Measurements from ENCODE around the gene PURA. TPM values are rescaled to one million over a fixed set of nuclear protein-coding genes. Genes with fewer than 3 reads are reported as not detected.

The PURA gene
- total and polyA plus RNA-seq, 2 donors (not counting 1 experiment from before 2014, with no cell fraction given): 2.2 to 23.5 TPM

DNA sequence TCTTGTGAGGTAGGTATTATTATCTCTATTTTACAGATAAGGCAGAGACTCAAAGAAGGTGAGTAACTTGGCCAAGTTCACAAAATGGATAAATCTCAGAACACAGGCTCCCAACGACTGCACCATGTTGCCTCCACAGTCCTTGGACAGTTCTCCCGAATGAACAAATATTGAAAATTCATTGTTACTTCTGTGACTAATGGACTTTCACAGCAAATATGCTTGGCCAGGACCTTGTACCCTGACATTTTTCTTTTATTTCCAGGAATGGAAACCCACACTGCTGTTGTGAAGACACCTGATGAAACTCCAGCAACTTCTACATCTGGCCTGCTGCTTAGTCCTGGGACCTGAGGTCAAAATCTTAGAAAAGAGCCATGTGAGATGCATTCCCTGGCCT lies 58.6 kb downstream of the PURA start:
- CTCF ChIA-PET: no interaction called here
- TF ChIP-seq, protein P1, sequence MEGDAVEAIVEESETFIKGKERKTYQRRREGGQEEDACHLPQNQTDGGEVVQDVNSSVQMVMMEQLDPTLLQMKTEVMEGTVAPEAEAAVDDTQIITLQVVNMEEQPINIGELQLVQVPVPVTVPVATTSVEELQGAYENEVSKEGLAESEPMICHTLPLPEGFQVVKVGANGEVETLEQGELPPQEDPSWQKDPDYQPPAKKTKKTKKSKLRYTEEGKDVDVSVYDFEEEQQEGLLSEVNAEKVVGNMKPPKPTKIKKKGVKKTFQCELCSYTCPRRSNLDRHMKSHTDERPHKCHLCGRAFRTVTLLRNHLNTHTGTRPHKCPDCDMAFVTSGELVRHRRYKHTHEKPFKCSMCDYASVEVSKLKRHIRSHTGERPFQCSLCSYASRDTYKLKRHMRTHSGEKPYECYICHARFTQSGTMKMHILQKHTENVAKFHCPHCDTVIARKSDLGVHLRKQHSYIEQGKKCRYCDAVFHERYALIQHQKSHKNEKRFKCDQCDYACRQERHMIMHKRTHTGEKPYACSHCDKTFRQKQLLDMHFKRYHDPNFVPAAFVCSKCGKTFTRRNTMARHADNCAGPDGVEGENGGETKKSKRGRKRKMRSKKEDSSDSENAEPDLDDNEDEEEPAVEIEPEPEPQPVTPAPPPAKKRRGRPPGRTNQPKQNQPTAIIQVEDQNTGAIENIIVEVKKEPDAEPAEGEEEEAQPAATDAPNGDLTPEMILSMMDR (IDR thresholded peaks at IDR 0.05): no peak
- TF ChIP-seq EZH2 (IDR thresholded peaks at IDR 0.05; ENCODE audit: borderline replicate concordance, insufficient read depth, low read depth, low read length, poor library complexity, severe bottlenecking): no peak
- peaks cover 15% of the 10 kb centered on the region for H3K4me1 Mint-ChIP-seq
- no peaks in the 10 kb centered on the region for H3K27me3 Mint-ChIP-seq
- intact Hi-C loops (cut with micrococcal nuclease): loop anchor here (10.0 kb wide), 1 partner anchor 1838 kb away; the partner anchor contains the start of genes CDC25C and FAM53C
- peaks cover 0 to 7% (median 0%) of the 10 kb centered on the region in 4 experiments for H3K27me3 ChIP-seq (replicated peaks in 1 of 4; ENCODE audit: control extremely low read depth in 1 of 4, control insufficient read depth in 3 of 4, insufficient read depth in 4 of 4, low read length in 3 of 4)
- WGBS (ENCODE audit: insufficient coverage): 96% methylated on average over 2 of the region's 2 CpGs
- H3K9me3 ChIP-seq (ENCODE audit: control extremely low read depth in 1 of 3, control insufficient read depth in 2 of 3, insufficient read depth in 1 of 3, low read length in 2 of 3): no peaks in the 10 kb centered on the region
- H3K27ac Mint-ChIP-seq: no peak overlapping the region
- no peak overlapping the region for H3K27ac ChIP-seq (ENCODE audit: low read length in 2 of 2)
- H4K20me1 ChIP-seq (ENCODE audit: control insufficient read depth, insufficient read depth, low read length, poor library complexity, severe bottlenecking): no peaks in the 10 kb centered on the region
- no peak overlapping the region for H3K4me3 ChIP-seq (ENCODE audit: control extremely low read depth in 1 of 5, extremely low read depth in 1 of 5, insufficient read depth in 1 of 5, low read depth in 2 of 5, low read length in 4 of 5)
- POLR2A ChIA-PET: no interaction called here
- H3K79me2 ChIP-seq (ENCODE audit: control insufficient read depth, insufficient read depth, low read length): peaks cover 6% of the 10 kb centered on the region
- DNase-seq (no peak), ATAC-seq (ENCODE audit: low read depth) (no peak)
- no peak overlapping the region for H3K9ac ChIP-seq (ENCODE audit: low read length)
- no peak overlapping the region for H3K4me2 ChIP-seq (replicated peaks; ENCODE audit: low read depth, low read length, poor library complexity, severe bottlenecking)
- H3K4me3 Mint-ChIP-seq: no peak overlapping the region
- H2AFZ ChIP-seq (ENCODE audit: insufficient read depth, low read depth, low read length, poor library complexity, severe bottlenecking): no peak overlapping the region
- no peaks in the 10 kb centered on the region for H3K9me3 Mint-ChIP-seq (ENCODE audit: insufficient read depth)
- peaks cover 9 to 16% of the 10 kb centered on the region in 2 donors for H3K4me1 ChIP-seq (ENCODE audit: control insufficient read depth in 2 of 2, insufficient read depth in 2 of 2, low read length in 2 of 2)
- H3K36me3 ChIP-seq (replicated peaks in 1 of 2; ENCODE audit: control extremely low read depth in 1 of 2, control insufficient read depth in 1 of 2, extremely low read depth in 1 of 2, insufficient read depth in 2 of 2, low read length in 1 of 2): no peaks in the 10 kb centered on the region

DNA sequence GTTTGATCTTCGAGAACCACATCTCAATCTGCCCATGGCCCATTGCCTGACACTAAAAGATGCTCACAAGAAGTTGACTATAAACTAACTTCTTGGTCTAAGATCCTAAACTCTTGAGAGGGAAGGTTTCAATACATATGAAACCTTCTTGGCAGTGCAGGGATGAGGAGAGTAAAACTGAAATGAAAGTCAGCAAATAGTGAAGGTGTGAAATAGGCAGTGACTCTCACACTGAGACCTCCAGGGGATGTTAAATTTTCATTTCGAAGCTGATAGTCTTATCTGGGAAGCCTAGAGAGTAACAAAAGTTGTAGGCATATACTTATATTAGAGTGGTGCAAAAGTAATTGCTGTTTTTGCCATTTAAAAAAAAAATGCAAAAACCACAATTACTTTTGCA lies 60.1 kb downstream of the PURA start:
- peaks cover 15% of the 10 kb centered on the region for H3K4me1 Mint-ChIP-seq
- Histone ChIP-seq H3K27ac (ENCODE audit: low read length in 2 of 2) (no peak overlapping the region), H3K9ac (ENCODE audit: low read length) (no peak overlapping the region), H3K4me1 (ENCODE audit: control insufficient read depth in 2 of 2, insufficient read depth in 2 of 2, low read length in 2 of 2) (peaks cover 9 to 16% of the 10 kb centered on the region in 2 donors), H3K4me2 (replicated peaks; ENCODE audit: low read depth, low read length, poor library complexity, severe bottlenecking) (no peak overlapping the region), H3K9me3 (ENCODE audit: control extremely low read depth in 1 of 3, control insufficient read depth in 2 of 3, insufficient read depth in 1 of 3, low read length in 2 of 3) (no peaks in the 10 kb centered on the region), H2AFZ (ENCODE audit: insufficient read depth, low read depth, low read length, poor library complexity, severe bottlenecking) (no peak overlapping the region), H3K27me3 (replicated peaks in 1 of 4; ENCODE audit: control extremely low read depth in 1 of 4, control insufficient read depth in 3 of 4, insufficient read depth in 4 of 4, low read length in 3 of 4) (peaks cover 0 to 7% (median 0%) of the 10 kb centered on the region in 4 experiments), H3K4me3 (ENCODE audit: control extremely low read depth in 1 of 5, extremely low read depth in 1 of 5, insufficient read depth in 1 of 5, low read depth in 2 of 5, low read length in 4 of 5) (no peak overlapping the region), H3K79me2 (ENCODE audit: control insufficient read depth, insufficient read depth, low read length) (peaks cover 6% of the 10 kb centered on the region), H3K36me3 (replicated peaks in 1 of 2; ENCODE audit: control extremely low read depth in 1 of 2, control insufficient read depth in 1 of 2, extremely low read depth in 1 of 2, insufficient read depth in 2 of 2, low read length in 1 of 2) (no peaks in the 10 kb centered on the region), H4K20me1 (ENCODE audit: control insufficient read depth, insufficient read depth, low read length, poor library complexity, severe bottlenecking) (no peaks in the 10 kb centered on the region)
- DNase-seq (no peak), ATAC-seq (ENCODE audit: low read depth) (no peak)
- WGBS (ENCODE audit: insufficient coverage): no CpG with 5 or more reads among the region's 2 CpGs
- H3K27me3 Mint-ChIP-seq: no peaks in the 10 kb centered on the region
- no peak for TF ChIP-seq EZH2 (IDR thresholded peaks at IDR 0.05; ENCODE audit: borderline replicate concordance, insufficient read depth, low read depth, low read length, poor library complexity, severe bottlenecking)
- TF ChIP-seq, protein P1 (IDR thresholded peaks at IDR 0.05): no peak
- CTCF ChIA-PET: interaction anchor here (1.6 to 1.7 kb wide), 2 partner anchors 28 to 58 kb away, joined by 3 to 5 read pairs; no protein-coding TSS in a partner anchor
- no peaks in the 10 kb centered on the region for H3K9me3 Mint-ChIP-seq (ENCODE audit: insufficient read depth)
- POLR2A ChIA-PET: interaction anchor here (1.9 kb wide), 1 partner anchor 66 kb away, joined by 6 read pairs; no protein-coding TSS in a partner anchor
- intact Hi-C loops (cut with micrococcal nuclease): loop anchor here (2.0 to 10.0 kb wide), 2 partner anchors 59 to 1839 kb away; partner anchors contain the start of genes CDC25C, FAM53C and PURA
- peak overlapping the region; percentile 94 for H3K4me3 Mint-ChIP-seq
- H3K27ac Mint-ChIP-seq: peak overlapping the region; percentile 54

All from B cell (primary cell).